Measurements from ENCODE around the gene ACSL3. TPM values are rescaled to one million over a fixed set of nuclear protein-coding genes. Genes with fewer than 3 reads are reported as not detected.

Gene ACSL3
- total RNA-seq, 1 experiment from 2014 or later, result 100 TPM

DNA sequence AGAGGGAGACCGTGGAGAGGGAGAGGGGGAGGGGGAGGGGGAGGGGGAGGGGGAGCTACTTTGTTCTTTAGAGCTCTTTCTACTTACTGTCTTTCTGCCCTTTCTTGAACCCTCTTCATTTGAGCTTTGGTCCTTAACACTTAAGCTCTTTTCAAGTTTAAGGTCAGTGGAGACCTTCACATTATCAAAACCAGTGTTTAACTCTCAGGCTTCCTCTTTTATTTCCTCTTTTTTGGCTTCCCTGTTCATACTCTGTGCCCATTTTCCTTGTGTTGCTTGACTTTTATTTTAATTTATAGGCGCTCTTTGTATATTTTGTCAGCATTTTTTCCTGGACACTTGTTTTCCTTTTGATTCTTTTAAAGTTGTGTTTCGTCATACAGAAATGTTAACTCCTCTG, 37.1 kb downstream of the ACSL3 start:
- no peaks in the 10 kb centered on the region for H3K27me3 Mint-ChIP-seq (ENCODE audit: low read depth)
- TF ChIP-seq, protein P1, sequence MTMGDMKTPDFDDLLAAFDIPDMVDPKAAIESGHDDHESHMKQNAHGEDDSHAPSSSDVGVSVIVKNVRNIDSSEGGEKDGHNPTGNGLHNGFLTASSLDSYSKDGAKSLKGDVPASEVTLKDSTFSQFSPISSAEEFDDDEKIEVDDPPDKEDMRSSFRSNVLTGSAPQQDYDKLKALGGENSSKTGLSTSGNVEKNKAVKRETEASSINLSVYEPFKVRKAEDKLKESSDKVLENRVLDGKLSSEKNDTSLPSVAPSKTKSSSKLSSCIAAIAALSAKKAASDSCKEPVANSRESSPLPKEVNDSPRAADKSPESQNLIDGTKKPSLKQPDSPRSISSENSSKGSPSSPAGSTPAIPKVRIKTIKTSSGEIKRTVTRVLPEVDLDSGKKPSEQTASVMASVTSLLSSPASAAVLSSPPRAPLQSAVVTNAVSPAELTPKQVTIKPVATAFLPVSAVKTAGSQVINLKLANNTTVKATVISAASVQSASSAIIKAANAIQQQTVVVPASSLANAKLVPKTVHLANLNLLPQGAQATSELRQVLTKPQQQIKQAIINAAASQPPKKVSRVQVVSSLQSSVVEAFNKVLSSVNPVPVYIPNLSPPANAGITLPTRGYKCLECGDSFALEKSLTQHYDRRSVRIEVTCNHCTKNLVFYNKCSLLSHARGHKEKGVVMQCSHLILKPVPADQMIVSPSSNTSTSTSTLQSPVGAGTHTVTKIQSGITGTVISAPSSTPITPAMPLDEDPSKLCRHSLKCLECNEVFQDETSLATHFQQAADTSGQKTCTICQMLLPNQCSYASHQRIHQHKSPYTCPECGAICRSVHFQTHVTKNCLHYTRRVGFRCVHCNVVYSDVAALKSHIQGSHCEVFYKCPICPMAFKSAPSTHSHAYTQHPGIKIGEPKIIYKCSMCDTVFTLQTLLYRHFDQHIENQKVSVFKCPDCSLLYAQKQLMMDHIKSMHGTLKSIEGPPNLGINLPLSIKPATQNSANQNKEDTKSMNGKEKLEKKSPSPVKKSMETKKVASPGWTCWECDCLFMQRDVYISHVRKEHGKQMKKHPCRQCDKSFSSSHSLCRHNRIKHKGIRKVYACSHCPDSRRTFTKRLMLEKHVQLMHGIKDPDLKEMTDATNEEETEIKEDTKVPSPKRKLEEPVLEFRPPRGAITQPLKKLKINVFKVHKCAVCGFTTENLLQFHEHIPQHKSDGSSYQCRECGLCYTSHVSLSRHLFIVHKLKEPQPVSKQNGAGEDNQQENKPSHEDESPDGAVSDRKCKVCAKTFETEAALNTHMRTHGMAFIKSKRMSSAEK (CRISPR knock-in tag; IDR thresholded peaks at IDR 0.05; ENCODE audit: borderline replicate concordance), result no peak
- TF ChIP-seq MXD4 (CRISPR knock-in tag; IDR thresholded peaks at IDR 0.05; ENCODE audit: borderline replicate concordance) (no peak), NFE2L1 (CRISPR knock-in tag; IDR thresholded peaks at IDR 0.05) (no peak), GABPB1 (CRISPR knock-in tag; IDR thresholded peaks at IDR 0.05) (no peak), ZNF138 (CRISPR knock-in tag; conservative IDR thresholded peaks at IDR 0.05) (no peak), TEAD1 (CRISPR knock-in tag; IDR thresholded peaks at IDR 0.05) (no peak), JUN (CRISPR knock-in tag; IDR thresholded peaks at IDR 0.05) (no peak), NR3C1 (CRISPR knock-in tag; conservative IDR thresholded peaks at IDR 0.05; ENCODE audit: low read depth) (no peak)
- TF ChIP-seq, protein P2, sequence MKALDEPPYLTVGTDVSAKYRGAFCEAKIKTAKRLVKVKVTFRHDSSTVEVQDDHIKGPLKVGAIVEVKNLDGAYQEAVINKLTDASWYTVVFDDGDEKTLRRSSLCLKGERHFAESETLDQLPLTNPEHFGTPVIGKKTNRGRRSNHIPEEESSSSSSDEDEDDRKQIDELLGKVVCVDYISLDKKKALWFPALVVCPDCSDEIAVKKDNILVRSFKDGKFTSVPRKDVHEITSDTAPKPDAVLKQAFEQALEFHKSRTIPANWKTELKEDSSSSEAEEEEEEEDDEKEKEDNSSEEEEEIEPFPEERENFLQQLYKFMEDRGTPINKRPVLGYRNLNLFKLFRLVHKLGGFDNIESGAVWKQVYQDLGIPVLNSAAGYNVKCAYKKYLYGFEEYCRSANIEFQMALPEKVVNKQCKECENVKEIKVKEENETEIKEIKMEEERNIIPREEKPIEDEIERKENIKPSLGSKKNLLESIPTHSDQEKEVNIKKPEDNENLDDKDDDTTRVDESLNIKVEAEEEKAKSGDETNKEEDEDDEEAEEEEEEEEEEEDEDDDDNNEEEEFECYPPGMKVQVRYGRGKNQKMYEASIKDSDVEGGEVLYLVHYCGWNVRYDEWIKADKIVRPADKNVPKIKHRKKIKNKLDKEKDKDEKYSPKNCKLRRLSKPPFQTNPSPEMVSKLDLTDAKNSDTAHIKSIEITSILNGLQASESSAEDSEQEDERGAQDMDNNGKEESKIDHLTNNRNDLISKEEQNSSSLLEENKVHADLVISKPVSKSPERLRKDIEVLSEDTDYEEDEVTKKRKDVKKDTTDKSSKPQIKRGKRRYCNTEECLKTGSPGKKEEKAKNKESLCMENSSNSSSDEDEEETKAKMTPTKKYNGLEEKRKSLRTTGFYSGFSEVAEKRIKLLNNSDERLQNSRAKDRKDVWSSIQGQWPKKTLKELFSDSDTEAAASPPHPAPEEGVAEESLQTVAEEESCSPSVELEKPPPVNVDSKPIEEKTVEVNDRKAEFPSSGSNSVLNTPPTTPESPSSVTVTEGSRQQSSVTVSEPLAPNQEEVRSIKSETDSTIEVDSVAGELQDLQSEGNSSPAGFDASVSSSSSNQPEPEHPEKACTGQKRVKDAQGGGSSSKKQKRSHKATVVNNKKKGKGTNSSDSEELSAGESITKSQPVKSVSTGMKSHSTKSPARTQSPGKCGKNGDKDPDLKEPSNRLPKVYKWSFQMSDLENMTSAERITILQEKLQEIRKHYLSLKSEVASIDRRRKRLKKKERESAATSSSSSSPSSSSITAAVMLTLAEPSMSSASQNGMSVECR (CRISPR knock-in tag; IDR thresholded peaks at IDR 0.05; ENCODE audit: borderline replicate concordance), result no peak
- TF ChIP-seq, protein P3, sequence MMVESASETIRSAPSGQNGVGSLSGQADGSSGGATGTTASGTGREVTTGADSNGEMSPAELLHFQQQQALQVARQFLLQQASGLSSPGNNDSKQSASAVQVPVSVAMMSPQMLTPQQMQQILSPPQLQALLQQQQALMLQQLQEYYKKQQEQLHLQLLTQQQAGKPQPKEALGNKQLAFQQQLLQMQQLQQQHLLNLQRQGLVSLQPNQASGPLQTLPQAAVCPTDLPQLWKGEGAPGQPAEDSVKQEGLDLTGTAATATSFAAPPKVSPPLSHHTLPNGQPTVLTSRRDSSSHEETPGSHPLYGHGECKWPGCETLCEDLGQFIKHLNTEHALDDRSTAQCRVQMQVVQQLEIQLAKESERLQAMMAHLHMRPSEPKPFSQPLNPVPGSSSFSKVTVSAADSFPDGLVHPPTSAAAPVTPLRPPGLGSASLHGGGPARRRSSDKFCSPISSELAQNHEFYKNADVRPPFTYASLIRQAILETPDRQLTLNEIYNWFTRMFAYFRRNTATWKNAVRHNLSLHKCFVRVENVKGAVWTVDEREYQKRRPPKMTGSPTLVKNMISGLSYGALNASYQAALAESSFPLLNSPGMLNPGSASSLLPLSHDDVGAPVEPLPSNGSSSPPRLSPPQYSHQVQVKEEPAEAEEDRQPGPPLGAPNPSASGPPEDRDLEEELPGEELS (CRISPR knock-in tag; IDR thresholded peaks at IDR 0.05), result no peak
- TF ChIP-seq, protein P4, sequence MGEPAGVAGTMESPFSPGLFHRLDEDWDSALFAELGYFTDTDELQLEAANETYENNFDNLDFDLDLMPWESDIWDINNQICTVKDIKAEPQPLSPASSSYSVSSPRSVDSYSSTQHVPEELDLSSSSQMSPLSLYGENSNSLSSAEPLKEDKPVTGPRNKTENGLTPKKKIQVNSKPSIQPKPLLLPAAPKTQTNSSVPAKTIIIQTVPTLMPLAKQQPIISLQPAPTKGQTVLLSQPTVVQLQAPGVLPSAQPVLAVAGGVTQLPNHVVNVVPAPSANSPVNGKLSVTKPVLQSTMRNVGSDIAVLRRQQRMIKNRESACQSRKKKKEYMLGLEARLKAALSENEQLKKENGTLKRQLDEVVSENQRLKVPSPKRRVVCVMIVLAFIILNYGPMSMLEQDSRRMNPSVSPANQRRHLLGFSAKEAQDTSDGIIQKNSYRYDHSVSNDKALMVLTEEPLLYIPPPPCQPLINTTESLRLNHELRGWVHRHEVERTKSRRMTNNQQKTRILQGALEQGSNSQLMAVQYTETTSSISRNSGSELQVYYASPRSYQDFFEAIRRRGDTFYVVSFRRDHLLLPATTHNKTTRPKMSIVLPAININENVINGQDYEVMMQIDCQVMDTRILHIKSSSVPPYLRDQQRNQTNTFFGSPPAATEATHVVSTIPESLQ (CRISPR knock-in tag; IDR thresholded peaks at IDR 0.05), result no peak
- TF ChIP-seq, protein P5, sequence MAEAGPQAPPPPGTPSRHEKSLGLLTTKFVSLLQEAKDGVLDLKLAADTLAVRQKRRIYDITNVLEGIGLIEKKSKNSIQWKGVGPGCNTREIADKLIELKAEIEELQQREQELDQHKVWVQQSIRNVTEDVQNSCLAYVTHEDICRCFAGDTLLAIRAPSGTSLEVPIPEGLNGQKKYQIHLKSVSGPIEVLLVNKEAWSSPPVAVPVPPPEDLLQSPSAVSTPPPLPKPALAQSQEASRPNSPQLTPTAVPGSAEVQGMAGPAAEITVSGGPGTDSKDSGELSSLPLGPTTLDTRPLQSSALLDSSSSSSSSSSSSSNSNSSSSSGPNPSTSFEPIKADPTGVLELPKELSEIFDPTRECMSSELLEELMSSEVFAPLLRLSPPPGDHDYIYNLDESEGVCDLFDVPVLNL (CRISPR knock-in tag; IDR thresholded peaks at IDR 0.05; ENCODE audit: borderline replicate concordance, low read depth), result no peak
- ATAC-seq, result no peak

More for the DNA sequence above, 37.1 kb downstream of the ACSL3 start:
- ChIA-PET CTCF (no interaction called here), POLR2A (no interaction called here)
- no peak for DNase-seq (ENCODE audit: low spot score)
- Mint-ChIP-seq H3K9me3 (no peaks in the 10 kb centered on the region), H3K4me1 (peaks cover 66% of the 10 kb centered on the region), H3K4me3 (no peak overlapping the region), H3K27ac (peak overlapping the region; percentile 2), H3K36me3 (no peaks in the 10 kb centered on the region)

Data from WTC11 (cell line).